ENCODE results near the gene ADGRG6.

- no peak for TF ChIP-seq CTCF (IDR thresholded peaks at IDR 0.05)
- TF ChIP-seq POLR2AphosphoS5 (IDR thresholded peaks at IDR 0.05) = no peak
- TF ChIP-seq POLR2A (IDR thresholded peaks at IDR 0.05) = no peak
- no peak for TF ChIP-seq EP300 (IDR thresholded peaks at IDR 0.05)
These were observed 167.4 kb downstream of the ADGRG6 start for GRCh38 chr6:142469220-142469619.
